22Rv1 (cell line): Measurements from ENCODE around the gene ABCA8.
"Not testable (repeated sequence)": the region's sequence is repeated elsewhere in the genome, so short reads cannot be mapped to it uniquely, and the experiment has no call there.

Experiments
- H3K27ac ChIP-seq: fragments of 450-650 bp; 2 replicates; pipeline ENCODE4 v1.5.1; 2017
- CTCF ChIP-seq: fragments of 450-650 bp; IDR thresholded peaks from 2 replicates; pipeline ENCODE4 v1.5.1; 2017; ENCODE audit warnings: mild to moderate bottlenecking
- ZFX ChIP-seq: fragments of 450-650 bp; IDR thresholded peaks from 2 replicates; pipeline ENCODE4 v1.6.1; 2017; ENCODE audit warnings: antibody characterized with exemption, borderline replicate concordance

The ABCA8 gene

GRCh38 chr17:68834328-68834836 is 120.8 kb downstream of the ABCA8 start:
- H3K27ac ChIP-seq = no peak overlapping the region

GRCh38 chr17:68832109-68832802 is 122.9 kb downstream of the ABCA8 start:
- TF ChIP-seq ZFX (no peak), CTCF (no peak)
- no peak overlapping the region for H3K27ac ChIP-seq

More at GRCh38 chr17:68834328-68834836, 120.8 kb downstream of the ABCA8 start:
- TF ChIP-seq ZFX (no peak), CTCF (no peak)

- no peak overlapping the region for H3K27ac ChIP-seq
- TF ChIP-seq CTCF = no peak
- TF ChIP-seq ZFX = no peak
Measured at GRCh38 chr17:68831170-68831569, 124.0 kb downstream of the ABCA8 start.

GRCh38 chr17:68830313-68830712 is 124.9 kb downstream of the ABCA8 start:
- no peak for TF ChIP-seq CTCF
- TF ChIP-seq ZFX = no peak
- no peak overlapping the region for H3K27ac ChIP-seq

GRCh38 chr17:68829211-68829610 is 126.0 kb downstream of the ABCA8 start:
- TF ChIP-seq ZFX = no peak
- no peak for TF ChIP-seq CTCF
- H3K27ac ChIP-seq = no peak overlapping the region

- no peak overlapping the region for H3K27ac ChIP-seq
- TF ChIP-seq ZFX = no peak
- TF ChIP-seq CTCF = no peak
Measured at GRCh38 chr17:68824707-68825106, 130.5 kb downstream of the ABCA8 start.

GRCh38 chr17:68824185-68824584 is 131.0 kb downstream of the ABCA8 start:
- not testable (repeated sequence) for H3K27ac ChIP-seq
